GM19351 (cell line): Measurements from ENCODE around the gene MED10.

ENCODE experiments used
- ATAC-seq: cut with Tn5 transposase; IDR thresholded peaks from one replicate; pipeline ENCODE4 v1.9.1; 2021; ENCODE audit warnings: mild to moderate bottlenecking, moderate library complexity; ENCODE audit not compliant: unreplicated experiment

MED10 gene

DNA sequence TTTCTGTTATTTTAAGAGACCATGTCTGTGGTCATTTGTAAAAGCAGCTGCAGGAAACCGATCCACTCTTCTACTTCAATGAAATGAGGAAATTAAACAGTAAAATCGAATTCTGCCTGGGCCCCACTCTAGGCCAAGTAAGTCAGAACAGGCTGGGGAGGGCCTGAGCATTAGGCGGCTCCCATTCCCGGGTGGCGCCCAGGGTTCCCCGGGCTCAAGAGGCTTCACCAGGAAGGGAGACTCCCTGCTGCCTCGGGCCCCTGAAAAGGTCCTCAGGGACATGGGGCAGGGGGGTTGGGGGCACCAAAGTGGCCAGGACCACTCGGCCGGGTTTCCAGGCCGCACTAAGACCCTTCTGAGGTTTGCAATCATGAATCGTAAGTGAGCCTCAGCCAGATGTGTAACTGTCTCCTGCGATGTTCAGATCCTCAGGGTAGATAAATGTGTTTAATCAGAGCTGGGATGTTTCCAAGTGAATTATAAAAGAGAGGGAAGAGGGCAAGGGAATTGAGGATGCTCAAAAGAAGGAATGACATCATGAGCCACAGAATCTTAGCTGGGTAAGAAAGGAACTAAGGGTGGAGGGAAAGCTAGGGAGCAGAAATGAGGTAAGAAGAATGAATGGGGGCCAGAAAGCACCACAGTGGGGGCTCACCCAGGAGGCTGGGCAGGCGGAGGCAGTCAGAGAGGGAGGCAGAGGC lies 24.6 kb downstream of the MED10 start:
- ATAC-seq, result no peak

DNA sequence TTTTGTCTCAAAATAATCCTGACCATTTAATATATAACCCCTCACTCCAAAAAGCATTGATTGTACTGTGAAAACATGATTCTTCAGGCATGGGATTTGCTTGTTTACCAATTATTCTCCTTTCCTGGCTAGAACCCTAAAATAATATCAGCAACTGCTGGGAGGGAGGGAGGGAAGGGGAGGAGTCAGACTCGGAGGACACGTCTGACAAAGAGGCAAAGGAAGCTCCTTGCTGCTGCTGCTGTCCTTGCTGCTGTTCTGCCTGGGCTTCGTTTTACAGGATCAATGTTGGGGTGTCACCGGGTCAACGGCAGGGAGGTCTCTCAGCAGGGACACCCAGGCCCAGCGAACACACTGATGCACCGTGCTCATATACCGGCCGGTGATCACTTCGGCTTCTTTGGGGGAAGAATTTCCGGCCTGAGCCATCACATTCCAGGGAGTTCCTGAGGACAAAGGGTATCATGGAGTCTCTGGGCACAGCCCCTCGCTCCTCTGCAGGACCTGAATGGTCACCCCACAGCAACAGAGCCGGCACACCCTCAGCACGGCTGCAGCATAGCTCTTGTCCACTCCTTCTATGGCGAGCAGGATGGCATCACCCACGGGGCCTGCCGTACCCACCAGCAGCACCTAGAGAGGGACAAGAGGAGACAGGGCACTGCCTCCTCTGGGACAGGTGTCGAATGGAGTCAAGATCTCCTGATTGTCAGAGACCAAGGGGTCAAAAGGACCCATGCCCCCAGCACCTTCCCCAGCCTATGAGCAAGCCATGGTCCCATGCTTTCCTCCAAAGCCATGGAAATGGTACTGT lies 27.9 kb downstream of the MED10 start:
- no peak for ATAC-seq

DNA sequence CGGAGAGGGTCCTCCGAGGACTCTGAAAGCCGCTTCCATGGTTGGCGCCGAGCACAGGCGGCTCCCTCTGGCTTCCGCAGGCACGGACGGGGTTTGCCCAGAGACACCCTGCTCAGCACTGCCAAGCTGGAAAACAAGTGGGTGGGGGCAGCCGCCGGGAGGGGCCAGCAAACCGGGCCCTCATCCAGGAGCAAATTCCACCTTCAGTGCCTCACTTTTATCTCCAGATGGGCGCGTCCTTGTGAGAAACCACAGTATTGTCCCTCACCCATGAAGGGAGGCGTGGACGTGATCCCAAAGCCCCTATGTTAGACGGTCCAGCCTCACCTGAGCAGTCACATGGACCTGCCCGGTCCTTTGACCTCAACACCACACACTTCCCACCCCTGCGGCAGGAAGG lies 29.0 kb downstream of the MED10 start:
- no peak for ATAC-seq

- ATAC-seq, result no peak
Measured at GRCh38 chr5:6348476-6349000, 29.8 kb downstream of the MED10 start.

GRCh38 chr5:6347673-6348072 lies 30.7 kb downstream of the MED10 start:
- ATAC-seq, result no peak

DNA sequence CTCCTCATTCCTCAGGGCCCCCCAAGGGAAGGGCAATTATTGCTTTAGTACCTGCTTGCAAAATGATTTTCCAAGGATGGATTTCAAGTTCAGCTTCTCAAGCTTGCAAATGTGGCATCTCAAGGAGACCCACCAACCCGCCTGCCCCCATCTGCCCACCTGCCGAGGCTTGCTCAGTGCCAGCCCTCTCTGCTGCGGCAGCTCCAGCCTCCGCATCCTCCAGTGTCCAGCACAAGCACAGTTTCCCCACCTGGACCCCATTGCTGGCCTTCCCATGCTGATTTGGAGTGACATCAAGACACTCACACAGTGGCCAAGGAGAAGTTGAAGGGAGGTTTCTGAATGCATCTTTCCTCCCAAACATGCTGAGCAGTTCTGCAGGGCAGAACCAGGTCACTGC lies 31.2 kb downstream of the MED10 start:
- ATAC-seq, result no peak

DNA sequence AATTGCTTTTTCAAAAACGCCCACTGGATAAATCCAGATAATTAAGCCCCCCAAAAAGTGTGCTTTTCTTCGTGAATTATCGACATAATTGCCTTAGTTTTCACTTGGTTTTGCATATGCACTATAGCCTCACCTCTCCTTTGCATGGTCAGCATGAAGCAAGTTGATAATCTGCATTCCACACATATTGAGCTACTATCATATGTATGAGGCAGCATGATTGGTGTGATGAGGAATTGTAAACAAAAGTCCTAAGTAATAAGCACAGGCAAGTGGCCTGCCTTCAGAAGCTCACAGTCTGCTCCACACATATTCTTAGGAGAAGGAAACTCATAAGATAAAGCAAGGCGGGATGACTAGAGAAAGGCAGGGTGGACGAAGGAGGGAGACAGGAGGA lies 33.8 kb downstream of the MED10 start:
- no peak for ATAC-seq

DNA sequence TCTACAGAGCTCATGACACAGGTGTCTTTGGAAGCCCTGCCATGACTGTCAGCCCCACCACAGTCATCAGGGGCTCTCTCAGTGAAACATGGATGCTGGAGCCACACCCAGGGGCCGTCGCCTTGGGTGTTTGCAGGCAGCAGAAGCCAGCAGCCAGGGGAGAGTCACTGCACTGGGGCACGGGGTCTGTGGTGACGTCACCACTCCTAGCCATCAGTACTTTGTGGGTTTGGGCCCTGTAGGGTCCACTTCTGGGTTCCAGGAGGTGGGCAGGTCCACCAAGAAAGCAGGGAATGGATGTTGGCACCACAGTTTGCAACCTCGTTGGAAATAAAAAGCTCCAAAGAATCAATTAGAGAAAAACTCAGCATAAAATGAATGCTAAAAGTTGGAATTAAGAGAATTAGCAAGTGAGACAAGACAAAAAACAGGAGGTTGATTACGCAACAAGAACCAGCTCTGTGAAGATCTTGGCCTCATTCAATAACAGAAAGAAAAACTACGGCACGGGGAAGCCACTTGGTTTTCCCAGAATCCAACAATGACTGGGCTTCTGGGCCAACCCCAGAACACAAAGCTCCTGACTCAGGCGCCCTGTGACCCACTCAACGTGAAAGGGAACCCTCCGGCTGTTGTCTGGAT lies 34.3 kb downstream of the MED10 start:
- no peak for ATAC-seq

DNA sequence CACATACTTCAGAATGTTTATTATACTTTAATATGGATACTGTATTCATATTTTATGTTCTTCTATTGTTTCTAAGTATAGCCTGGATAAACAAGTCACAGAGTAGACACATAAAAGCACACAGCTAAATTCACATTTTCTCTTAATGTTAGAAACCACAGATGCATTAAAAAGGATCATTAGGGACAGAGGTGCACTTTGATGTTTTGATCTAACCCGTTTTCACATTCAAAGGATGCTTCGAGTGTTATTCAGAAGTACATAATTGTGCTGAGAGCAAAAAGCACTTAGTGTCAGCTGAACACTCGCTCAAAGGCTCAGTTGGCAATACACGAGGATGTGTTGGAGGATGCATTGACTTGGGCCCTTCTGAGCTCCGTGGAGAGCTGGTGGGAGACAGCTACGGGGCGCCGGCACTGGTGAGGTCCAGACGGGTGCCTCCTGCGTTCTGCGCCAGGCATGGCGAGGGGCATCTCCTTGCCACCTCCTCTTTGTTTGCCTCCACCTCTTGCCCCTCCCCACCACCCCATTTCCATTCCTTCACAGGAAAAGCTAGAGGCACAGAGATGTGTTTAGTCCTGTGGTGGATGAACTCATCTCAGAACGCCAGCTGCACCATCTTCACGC lies 35.5 kb downstream of the MED10 start:
- no peak for ATAC-seq

GRCh38 chr5:6340100-6340499 lies 38.2 kb downstream of the MED10 start:
- no peak for ATAC-seq

DNA sequence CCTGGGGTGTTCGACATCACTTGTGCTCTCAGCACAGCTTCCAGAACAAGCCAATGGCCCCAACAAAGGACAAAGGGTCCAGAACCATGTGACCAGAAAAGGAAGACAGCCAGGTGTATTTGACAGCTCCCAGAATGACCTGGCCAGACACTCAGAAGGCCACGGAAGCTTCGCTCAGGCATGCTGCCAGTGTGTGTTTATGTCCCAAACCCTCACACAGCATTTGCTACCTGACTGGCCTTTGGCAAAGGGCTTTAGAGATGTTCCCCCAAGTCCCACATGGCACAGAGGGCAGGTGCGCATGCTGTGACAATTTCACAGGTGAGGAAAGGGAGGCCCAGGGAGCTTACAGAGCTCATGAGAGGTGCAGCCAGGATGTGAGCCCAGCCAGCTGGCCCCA lies 39.5 kb downstream of the MED10 start:
- no peak for ATAC-seq

DNA sequence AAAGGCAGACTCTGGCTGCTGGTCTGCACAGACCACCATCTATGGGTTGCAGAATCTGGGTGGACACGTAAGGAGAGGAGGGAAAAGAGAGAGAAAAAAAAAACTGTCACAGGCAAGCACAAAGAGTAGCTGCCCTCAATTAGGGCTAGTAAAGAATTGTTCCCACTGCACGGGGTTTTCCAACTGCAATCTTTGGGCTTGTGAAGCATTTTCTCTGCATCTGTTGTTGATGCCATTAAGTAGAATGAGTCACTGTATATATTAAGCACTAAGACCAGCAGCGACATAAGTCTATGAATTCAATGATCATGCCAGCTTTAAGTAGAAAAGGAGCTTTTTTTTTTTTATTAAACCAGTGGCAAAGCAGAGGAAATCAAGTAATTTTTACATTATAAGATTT lies 40.2 kb downstream of the MED10 start:
- no peak for ATAC-seq

- ATAC-seq, result no peak
Measured at GRCh38 chr5:6333182-6333905, 45.0 kb downstream of the MED10 start.

DNA sequence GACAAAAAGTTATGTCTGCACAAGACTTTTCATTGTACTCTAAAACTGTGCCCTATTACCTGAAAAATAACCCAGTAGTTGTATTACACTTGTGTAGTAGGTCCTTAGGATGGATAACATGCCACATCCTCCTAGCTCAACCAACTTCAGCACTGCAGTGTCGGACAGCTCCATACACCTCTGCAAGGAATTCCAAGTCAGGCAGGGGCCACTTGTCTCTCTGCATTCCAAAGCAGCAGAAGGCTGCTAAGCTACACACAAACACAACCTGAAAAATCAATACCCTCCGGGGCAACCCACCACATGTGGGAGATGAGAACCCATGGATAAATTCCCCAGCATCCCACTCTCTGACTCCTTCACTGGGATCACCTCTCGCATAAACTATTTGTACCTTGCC lies 50.2 kb downstream of the MED10 start:
- no peak for ATAC-seq

- no peak for ATAC-seq
Measured at GRCh38 chr5:6326776-6327175, 51.6 kb downstream of the MED10 start.

DNA sequence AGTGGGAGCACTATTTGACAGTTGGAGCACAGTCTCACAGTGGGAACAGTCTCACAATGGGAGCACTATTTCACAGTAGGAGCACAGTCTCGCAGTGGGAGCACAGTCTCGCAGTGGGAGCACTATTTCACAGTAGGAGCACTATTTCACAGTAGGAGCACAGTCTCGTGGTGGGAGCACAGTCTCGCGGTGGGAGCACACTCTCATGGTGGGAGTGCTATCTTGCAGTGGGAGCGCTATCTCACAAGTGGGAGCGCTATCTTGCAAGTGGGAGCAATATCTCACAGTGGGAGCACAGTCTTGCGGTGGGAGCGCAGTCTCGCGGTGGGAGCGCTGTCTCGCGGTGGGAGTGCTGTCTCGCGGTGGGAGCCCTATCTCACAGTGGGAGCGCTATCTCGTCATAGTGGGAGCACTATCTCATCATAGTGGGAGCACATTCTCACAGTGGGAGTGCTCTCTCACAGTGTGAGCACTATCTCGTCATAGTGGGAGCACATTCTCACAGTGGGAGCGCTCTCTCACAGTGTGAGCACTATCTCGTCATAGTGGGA lies 56.1 kb downstream of the MED10 start:
- ATAC-seq, result no peak
